Stimulated activated CD8-positive, alpha-beta memory T cell treated with anti-CD3 and anti-CD28 coated beads, Interleukin-12 subunit alpha, Interleukin-12 subunit beta, amount 100 ng/mL, for 4 hours (primary cell): Measurements from ENCODE around the gene ACTL10.
A peak's percentile ranks its signal among the peaks of the same experiment; 100 is the strongest.
"Not testable (repeated sequence)": the region's sequence is repeated elsewhere in the genome, so short reads cannot be mapped to it uniquely, and the experiment has no call there.

Experiments
- DNase-seq: peaks from one replicate; pipeline ENCODE4 v3.0.0-alpha.2; 2020; ENCODE audit warnings: low read depth

ACTL10 gene

GRCh38 chr20:33666293-33667244, at the start of gene ACTL10:
Gene ACTL10 (plus strand): TSS chr20:33666943. CDS start chr20:33667498, 555 bp downstream.
- peak; percentile 69 for DNase-seq

GRCh38 chr20:33621717-33622400, 44.9 kb upstream of the ACTL10 start:
- no peak for DNase-seq

GRCh38 chr20:33622705-33623365, 43.9 kb upstream of the ACTL10 start:
- DNase-seq, result no peak

- DNase-seq, result no peak
Measured at GRCh38 chr20:33624399-33624798, 42.3 kb upstream of the ACTL10 start.

- DNase-seq, result no peak
Measured at GRCh38 chr20:33626190-33626589, 40.6 kb upstream of the ACTL10 start.

- no peak for DNase-seq
Measured at GRCh38 chr20:33627577-33628216, 39.0 kb upstream of the ACTL10 start.

GRCh38 chr20:33629533-33629932, 37.2 kb upstream of the ACTL10 start:
- no peak for DNase-seq

GRCh38 chr20:33629979-33630378, 36.8 kb upstream of the ACTL10 start:
- DNase-seq, result no peak

- no peak for DNase-seq
Measured at GRCh38 chr20:33630507-33630906, 36.2 kb upstream of the ACTL10 start.

- not testable (repeated sequence) for DNase-seq
Measured at GRCh38 chr20:33631910-33632309, 34.8 kb upstream of the ACTL10 start.

- no peak for DNase-seq
Measured at GRCh38 chr20:33635341-33635740, 31.4 kb upstream of the ACTL10 start.

GRCh38 chr20:33636776-33637175, 30.0 kb upstream of the ACTL10 start:
- no peak for DNase-seq

GRCh38 chr20:33640287-33640686, 26.5 kb upstream of the ACTL10 start:
- no peak for DNase-seq

- DNase-seq, result no peak
Measured at GRCh38 chr20:33644313-33645071, 22.3 kb upstream of the ACTL10 start.

- DNase-seq, result no peak
Measured at GRCh38 chr20:33645072-33645358, 21.7 kb upstream of the ACTL10 start.

- no peak for DNase-seq
Measured at GRCh38 chr20:33645396-33645795, 21.3 kb upstream of the ACTL10 start.

- DNase-seq, result no peak
Measured at GRCh38 chr20:33646191-33646590, 20.6 kb upstream of the ACTL10 start.

- DNase-seq, result not testable (repeated sequence)
Measured at GRCh38 chr20:33646959-33647602, 19.7 kb upstream of the ACTL10 start.

- DNase-seq, result no peak
Measured at GRCh38 chr20:33647603-33648395, 18.9 kb upstream of the ACTL10 start.

- DNase-seq, result no peak
Measured at GRCh38 chr20:33648396-33649004, 18.2 kb upstream of the ACTL10 start.
